H1 (cell line): ENCODE results near the gene RAB3IP. TPM values are rescaled to one million over a fixed set of nuclear protein-coding genes. Genes with fewer than 3 reads are reported as not detected.

Experiments used
- CTCF ChIA-PET: fragments of 300-600 bp; sonication (Branson Sonifier 250); formaldehyde crosslinking; loops from one replicate; lab custom pipeline; 2021; ENCODE audit not compliant: partially characterized antibody; lab: Charles Lee
- POLR2A ChIA-PET: fragments of 300-600 bp; sonication (Branson Sonifier 250); formaldehyde crosslinking; loops from one replicate; lab custom pipeline; 2021; ENCODE audit warnings: inconsistent platforms; ENCODE audit not compliant: partially characterized antibody; lab: Charles Lee
- DNase-seq, 2 experiments: peaks; one replicate each; pipeline versions ENCODE4 v3.0.0 to v3.0.0-alpha.2; 2010 to 2022; ENCODE audit warnings: low spot score in 2 of 2, low read depth in 1 of 2, mixed read lengths in 1 of 2
- FAIRE-seq: peaks from 2 replicates; lab custom pipeline; 2011; peaks lifted over from hg19 to GRCh38; lab: Jason Lieb, UNC
- H2AFZ ChIP-seq: 2 replicates; pipeline ENCODE4 v1.8.1; 2012; ENCODE audit warnings: low read length, inconsistent platforms
- H2AK5ac ChIP-seq: 2 replicates; pipeline ENCODE4 v1.6.1; 2013; ENCODE audit warnings: low read depth, low read length
- H2BK120ac ChIP-seq: replicated peaks from 2 replicates; pipeline ENCODE3; 2013; ENCODE audit warnings: low read depth, low read length, inconsistent platforms
- H2BK12ac ChIP-seq: 2 replicates; pipeline ENCODE4 v1.6.1; 2013; ENCODE audit warnings: low read depth, low read length
- H2BK15ac ChIP-seq: 2 replicates; pipeline ENCODE4 v1.6.1; 2013; ENCODE audit warnings: low read length
- H2BK20ac ChIP-seq: 2 replicates; pipeline ENCODE4 v1.6.1; 2013; ENCODE audit warnings: low read length
- H2BK5ac ChIP-seq: 2 replicates; pipeline ENCODE4 v1.6.1; 2013; ENCODE audit warnings: low read depth, low read length
- H3K14ac ChIP-seq: 2 replicates; pipeline ENCODE4 v1.6.1; 2013; ENCODE audit warnings: inconsistent platforms; ENCODE audit not compliant: insufficient read length
- H3K18ac ChIP-seq: 2 replicates; pipeline ENCODE4 v1.6.1; 2013; ENCODE audit warnings: low read length; ENCODE audit errors: extremely low read depth
- H3K23ac ChIP-seq: 2 replicates; pipeline ENCODE4 v1.6.1; 2013; ENCODE audit warnings: inconsistent platforms; ENCODE audit not compliant: insufficient read length
- H3K23me2 ChIP-seq: 2 replicates; pipeline ENCODE4 v1.6.1; 2013; ENCODE audit warnings: low read depth, low read length
- H3K27ac ChIP-seq: 2 replicates; pipeline ENCODE4 v1.6.1; 2011; ENCODE audit warnings: low read depth, low read length, inconsistent platforms
- H3K27me3 ChIP-seq, 4 experiments: replicated peaks in 1 of 4; 1 replicate in 1 of 4; 2 replicates in 3 of 4; pipeline versions ENCODE4 v1.6.1 to v1.8.1; 2011 to 2013; ENCODE audit warnings: low read length in 3 of 4, mild to moderate bottlenecking in 3 of 4, inconsistent platforms in 2 of 4, mixed read lengths in 2 of 4, moderate library complexity in 1 of 4; ENCODE audit not compliant: control insufficient read depth in 3 of 4, insufficient read depth in 3 of 4; ENCODE audit errors: extremely low read depth in 1 of 4
- H3K36me3 ChIP-seq, 4 experiments: 2 replicates each; pipeline versions ENCODE4 v1.6.1 to v1.8.1; 2011 to 2013; ENCODE audit warnings: mild to moderate bottlenecking in 4 of 4, low read length in 3 of 4, moderate library complexity in 2 of 4, control low read depth in 1 of 4, inconsistent platforms in 1 of 4; ENCODE audit not compliant: insufficient read depth in 4 of 4, control insufficient read depth in 2 of 4
- H3K4ac ChIP-seq: replicated peaks from 2 replicates; pipeline ENCODE3; 2013; ENCODE audit warnings: low read length, low read depth, mixed read lengths, inconsistent platforms; ENCODE audit not compliant: insufficient read length
- H3K4me1 ChIP-seq, 4 experiments: replicated peaks in 1 of 4; 1 replicate in 1 of 4; 2 replicates in 3 of 4; pipeline versions ENCODE4 v1.6.1 to v1.8.1; 2011 to 2013; ENCODE audit warnings: low read length in 3 of 4, inconsistent platforms in 2 of 4, mixed read lengths in 1 of 4; ENCODE audit not compliant: insufficient read depth in 4 of 4, control insufficient read depth in 3 of 4
- H3K4me2 ChIP-seq, 2 experiments: 2 replicates each; pipeline versions ENCODE4 v1.6.1 to v1.8.1; 2011 to 2013; ENCODE audit warnings: low read depth in 2 of 2, low read length in 2 of 2, control low read depth in 1 of 2, inconsistent platforms in 1 of 2, mild to moderate bottlenecking in 1 of 2; ENCODE audit not compliant: insufficient read depth in 1 of 2
- H3K4me3 ChIP-seq, 4 experiments: fragments of 200-600, 300-600 bp in 1 of 4; sonication (generic), shearing (Covaris generic), sonication (Bioruptor Twin) in 1 of 4; 2 replicates each; pipeline versions ENCODE4 v1.5.1 to v1.8.1; 2011 to 2016; ENCODE audit warnings: low read length in 4 of 4, low read depth in 3 of 4, control low read depth in 2 of 4, inconsistent platforms in 2 of 4, mild to moderate bottlenecking in 2 of 4, mixed read lengths in 1 of 4, moderate library complexity in 1 of 4; ENCODE audit not compliant: insufficient read depth in 2 of 4; ENCODE audit errors: extremely low read depth in 1 of 4
- H3K56ac ChIP-seq: replicated peaks from 2 replicates; pipeline ENCODE3; 2013; ENCODE audit warnings: low read depth, mild to moderate bottlenecking, mixed read lengths, low read length, inconsistent platforms; ENCODE audit not compliant: insufficient read length
- H3K79me1 ChIP-seq: 2 replicates; pipeline ENCODE4 v1.6.1; 2013; ENCODE audit warnings: low read depth, low read length, control low read depth
- H3K79me2 ChIP-seq, 2 experiments: 2 replicates each; pipeline versions ENCODE4 v1.6.1 to v1.8.1; 2012 to 2013; ENCODE audit warnings: low read length in 2 of 2, mild to moderate bottlenecking in 2 of 2, inconsistent platforms in 1 of 2; ENCODE audit not compliant: insufficient read depth in 2 of 2, control insufficient read depth in 1 of 2
- H3K9ac ChIP-seq, 4 experiments: replicated peaks in 1 of 4; 1 replicate in 1 of 4; 2 replicates in 3 of 4; pipeline versions ENCODE4 v1.6.1 to v1.8.1; 2011 to 2013; ENCODE audit warnings: low read depth in 3 of 4, low read length in 3 of 4, control low read depth in 2 of 4, mild to moderate bottlenecking in 2 of 4, moderate library complexity in 2 of 4, inconsistent platforms in 1 of 4; ENCODE audit errors: extremely low read depth in 1 of 4
- H3K9me3 ChIP-seq, 2 experiments: 2 replicates each; pipeline versions ENCODE4 v1.6.1 to v1.8.1; 2012 to 2013; ENCODE audit warnings: mild to moderate bottlenecking in 2 of 2, moderate library complexity in 2 of 2, control low read depth in 1 of 2, inconsistent platforms in 1 of 2, low read depth in 1 of 2, low read length in 1 of 2, mixed read lengths in 1 of 2; ENCODE audit not compliant: insufficient read depth in 2 of 2
- H4K20me1 ChIP-seq, 2 experiments: replicated peaks in 1 of 2; 2 replicates each; pipeline versions ENCODE3 to v1.8.1; 2011 to 2013; ENCODE audit warnings: inconsistent platforms in 2 of 2, low read length in 2 of 2, mild to moderate bottlenecking in 1 of 2; ENCODE audit not compliant: insufficient read depth in 2 of 2, control insufficient read depth in 1 of 2
- H4K5ac ChIP-seq: 2 replicates; pipeline ENCODE4 v1.6.1; 2013; ENCODE audit warnings: low read length, low read depth, mixed read lengths, inconsistent platforms; ENCODE audit not compliant: insufficient read length
- H4K8ac ChIP-seq: 2 replicates; pipeline ENCODE4 v1.8.0; 2013; ENCODE audit warnings: mild to moderate bottlenecking, moderate library complexity, low read length, inconsistent platforms; ENCODE audit not compliant: insufficient read depth; ENCODE audit errors: extremely low read depth
- H4K91ac ChIP-seq: replicated peaks from 2 replicates; pipeline ENCODE3; 2013; ENCODE audit warnings: low read length, mixed read lengths, inconsistent platforms; ENCODE audit not compliant: insufficient read length
- WGBS, 2 experiments: shearing (Covaris generic) in 1 of 2; methylation state at CpG; one replicate each; pipeline versions ENCODE4 v1.1.6 to v1.1.7; 2013 to 2015; ENCODE audit warnings: low lambda C conversion rate in 2 of 2, mixed read lengths in 2 of 2, inconsistent platforms in 1 of 2, low coverage in 1 of 2, missing lambda C conversion rate in 1 of 2; ENCODE audit not compliant: insufficient replicate concordance in 2 of 2, insufficient coverage in 1 of 2, insufficient read length in 1 of 2; ENCODE audit errors: extremely low coverage in 1 of 2, missing lambda C conversion rate in 1 of 2; 5-methylcytosine and 5-hydroxymethylcytosine counted together
- polyA plus RNA-seq, 7 experiments: library from polyadenylated mRNA; depleted of rRNA in 3 of 7; stranded (reverse) in 5 of 7; unstranded in 2 of 7; fragments of >200 nt in 5 of 7; fragments of 200-250 nt in 2 of 7; gene quantifications; 1 replicate in 5 of 7; 2 replicates in 1 of 7; 4 replicates in 1 of 7; pipeline versions ENCODE4 v1.2.1 to v1.2.3, GENCODE V29; 2011 to 2013; ENCODE audit warnings: missing spikeins in 2 of 7, mixed read lengths in 2 of 7
- total RNA-seq: library from RNA; stranded (reverse); fragmentation: NEBNext Ultra II Directional; extraction: Animal tissue kit (Norgen Biotek cat#: 25700); gene quantifications from 2 replicates; pipeline ENCODE4 v1.2.1, GENCODE V29; 2021

Gene RAB3IP
- total and polyA plus RNA-seq, 2 of the 8 experiments (the other 6 are each of a cell fraction or from before 2014, with no cell fraction given): 17.7 to 34.6 TPM

GRCh38 chr12:69765515-69765914 lies 26.9 kb downstream of the RAB3IP start:
- 87% methylated on average over 3 of the region's 3 CpGs; no CpG with 5 or more reads in 1 of the 2 experiments for WGBS, 2 experiments
- H2BK120ac ChIP-seq: no peak overlapping the region
- no peak overlapping the region for H3K14ac ChIP-seq
- no peaks in the 10 kb centered on the region for H3K23me2 ChIP-seq
- no peak for DNase-seq
- H2AFZ ChIP-seq: no peak overlapping the region
- no peak overlapping the region for H3K4me3 ChIP-seq
- H2BK12ac ChIP-seq: no peak overlapping the region
- H3K4me2 ChIP-seq: no peak overlapping the region
- no peaks in the 10 kb centered on the region for H3K79me1 ChIP-seq
- H3K56ac ChIP-seq: no peak overlapping the region
- H3K9me3 ChIP-seq: peaks cover 17 to 24% of the 10 kb centered on the region in 2 experiments
- no peak overlapping the region for H2BK15ac ChIP-seq
- no peak for FAIRE-seq
- H2BK20ac ChIP-seq: no peak overlapping the region
- no peak overlapping the region for H3K23ac ChIP-seq
- no peaks in the 10 kb centered on the region for H4K20me1 ChIP-seq
- H3K79me2 ChIP-seq: no peaks in the 10 kb centered on the region
- no peak overlapping the region for H4K5ac ChIP-seq
- H3K27me3 ChIP-seq: no peaks in the 10 kb centered on the region
- no peaks in the 10 kb centered on the region for H3K4me1 ChIP-seq
- peaks cover 0 to 18% (median 9%) of the 10 kb centered on the region in 4 experiments; a peak in 6 of 8 replicates for H3K36me3 ChIP-seq
- no peak overlapping the region for H4K91ac ChIP-seq
- CTCF ChIA-PET: no interaction called here
- H2AK5ac ChIP-seq: no peak overlapping the region
- no peak overlapping the region for H3K9ac ChIP-seq
- POLR2A ChIA-PET: interaction anchor here (1.2 kb wide), 1 partner anchor 27 kb away, joined by 3 read pairs; the partner anchor contains the start of gene RAB3IP
- H3K4ac ChIP-seq: no peak overlapping the region
- no peak overlapping the region for H4K8ac ChIP-seq
- H3K18ac ChIP-seq: no peak overlapping the region
- no peak overlapping the region for H3K27ac ChIP-seq
- no peak overlapping the region for H2BK5ac ChIP-seq
